ENCODE results near the gene SRGAP3. TPM values are rescaled to one million over a fixed set of nuclear protein-coding genes. Genes with fewer than 3 reads are reported as not detected.

SRGAP3 gene
- total RNA-seq, 1 donor from 2014 or later = 21.4 TPM

DNA sequence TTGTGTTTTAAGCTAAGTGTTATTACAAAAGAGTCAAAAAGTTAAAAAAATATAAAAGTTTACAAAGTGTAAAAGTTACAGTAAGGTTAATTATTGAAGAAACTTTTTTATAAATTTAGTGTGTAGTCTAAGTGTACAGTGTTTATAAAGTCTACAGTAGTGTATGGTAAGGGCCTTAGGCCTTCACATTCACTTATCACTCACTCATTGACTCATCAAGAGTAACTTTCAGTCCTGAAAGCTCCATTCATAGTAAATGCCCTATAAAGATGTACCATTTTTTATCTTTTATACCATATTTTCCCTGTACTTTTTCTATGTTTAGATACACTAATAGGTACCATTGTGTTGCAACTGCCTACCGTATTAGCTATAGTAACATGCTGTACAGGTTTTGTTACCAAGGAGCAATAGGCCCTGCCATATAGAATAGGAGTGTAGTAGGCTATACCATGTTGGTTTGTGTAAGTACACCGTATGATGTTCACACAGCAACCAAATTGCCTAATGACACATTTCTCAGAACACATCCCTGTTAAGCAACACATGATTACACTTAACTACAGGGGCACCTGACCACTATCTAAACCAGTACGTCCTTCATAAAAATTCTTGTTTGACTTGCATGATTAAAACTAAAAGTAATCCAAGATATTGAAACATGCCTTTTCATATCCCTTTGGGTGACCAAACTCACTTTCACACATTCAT, 303.4 kb downstream of the SRGAP3 start:
- H3K27me3 Mint-ChIP-seq = no peaks in the 10 kb centered on the region
- no peak overlapping the region for H3K4me3 Mint-ChIP-seq (ENCODE audit: low read depth)
- H3K27ac Mint-ChIP-seq = no peak overlapping the region
- peaks cover 17% of the 10 kb centered on the region for H3K9me3 Mint-ChIP-seq (ENCODE audit: low read depth)
- H3K36me3 Mint-ChIP-seq (ENCODE audit: insufficient read depth) = peaks cover 19% of the 10 kb centered on the region
- DNase-seq (ENCODE audit: low spot score, unreplicated experiment) = no peak
- TF ChIP-seq, protein P1, sequence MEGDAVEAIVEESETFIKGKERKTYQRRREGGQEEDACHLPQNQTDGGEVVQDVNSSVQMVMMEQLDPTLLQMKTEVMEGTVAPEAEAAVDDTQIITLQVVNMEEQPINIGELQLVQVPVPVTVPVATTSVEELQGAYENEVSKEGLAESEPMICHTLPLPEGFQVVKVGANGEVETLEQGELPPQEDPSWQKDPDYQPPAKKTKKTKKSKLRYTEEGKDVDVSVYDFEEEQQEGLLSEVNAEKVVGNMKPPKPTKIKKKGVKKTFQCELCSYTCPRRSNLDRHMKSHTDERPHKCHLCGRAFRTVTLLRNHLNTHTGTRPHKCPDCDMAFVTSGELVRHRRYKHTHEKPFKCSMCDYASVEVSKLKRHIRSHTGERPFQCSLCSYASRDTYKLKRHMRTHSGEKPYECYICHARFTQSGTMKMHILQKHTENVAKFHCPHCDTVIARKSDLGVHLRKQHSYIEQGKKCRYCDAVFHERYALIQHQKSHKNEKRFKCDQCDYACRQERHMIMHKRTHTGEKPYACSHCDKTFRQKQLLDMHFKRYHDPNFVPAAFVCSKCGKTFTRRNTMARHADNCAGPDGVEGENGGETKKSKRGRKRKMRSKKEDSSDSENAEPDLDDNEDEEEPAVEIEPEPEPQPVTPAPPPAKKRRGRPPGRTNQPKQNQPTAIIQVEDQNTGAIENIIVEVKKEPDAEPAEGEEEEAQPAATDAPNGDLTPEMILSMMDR (IDR thresholded peaks at IDR 0.05; ENCODE audit: unreplicated experiment) = no peak
- no peaks in the 10 kb centered on the region for H3K4me1 Mint-ChIP-seq (ENCODE audit: low read depth)

DNA sequence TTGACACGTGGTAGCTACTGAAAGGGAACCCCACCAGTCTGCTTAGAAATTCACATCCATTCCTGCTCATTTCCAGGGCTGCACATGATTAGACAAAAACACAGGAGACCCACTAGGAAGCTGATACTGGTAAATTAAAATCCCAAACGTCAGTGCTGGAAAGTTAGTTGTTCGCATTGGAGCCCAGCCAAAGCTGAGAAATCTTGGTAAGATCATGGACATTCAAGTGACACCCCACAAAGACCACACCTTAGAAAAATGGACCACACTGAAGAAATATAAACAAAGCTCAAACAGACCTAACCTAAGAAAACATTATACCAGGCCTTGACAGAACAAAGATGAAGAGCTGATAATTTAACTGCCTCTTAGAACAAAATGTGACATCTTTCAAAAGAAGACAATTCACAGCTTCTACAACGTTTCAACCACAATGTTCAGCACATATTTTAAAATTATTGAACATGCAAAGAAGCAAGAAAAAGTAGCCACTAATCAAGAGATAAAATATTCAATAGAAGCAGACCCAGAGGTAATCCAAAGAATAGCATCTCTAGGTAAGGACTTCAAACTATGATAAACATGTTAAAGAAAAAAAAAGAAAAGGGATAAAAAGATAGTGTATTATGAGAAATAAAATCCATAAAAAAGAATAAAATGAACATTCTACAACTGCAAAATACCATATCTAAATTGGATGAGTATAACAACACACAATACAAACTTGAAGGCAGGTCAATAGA, 306.5 kb downstream of the SRGAP3 start:
- Mint-ChIP-seq H3K27ac (no peak overlapping the region), H3K27me3 (no peaks in the 10 kb centered on the region), H3K9me3 (ENCODE audit: low read depth) (peaks cover 17% of the 10 kb centered on the region), H3K36me3 (ENCODE audit: insufficient read depth) (peaks cover 22% of the 10 kb centered on the region), H3K4me1 (ENCODE audit: low read depth) (no peaks in the 10 kb centered on the region), H3K4me3 (ENCODE audit: low read depth) (no peak overlapping the region)
- TF ChIP-seq, protein P1 (IDR thresholded peaks at IDR 0.05; ENCODE audit: unreplicated experiment) = no peak
- DNase-seq (ENCODE audit: low spot score, unreplicated experiment) = no peak

- H3K9me3 Mint-ChIP-seq (ENCODE audit: low read depth) = peaks cover 17% of the 10 kb centered on the region
- H3K27me3 Mint-ChIP-seq = no peaks in the 10 kb centered on the region
- no peaks in the 10 kb centered on the region for H3K4me1 Mint-ChIP-seq (ENCODE audit: low read depth)
- no peak overlapping the region for H3K27ac Mint-ChIP-seq
- DNase-seq (ENCODE audit: low spot score, unreplicated experiment) = no peak
- peaks cover 22% of the 10 kb centered on the region for H3K36me3 Mint-ChIP-seq (ENCODE audit: insufficient read depth)
- TF ChIP-seq, protein P1 (IDR thresholded peaks at IDR 0.05; ENCODE audit: unreplicated experiment) = no peak
- no peak overlapping the region for H3K4me3 Mint-ChIP-seq (ENCODE audit: low read depth)
These were observed 307.3 kb downstream of the SRGAP3 start for GRCh38 chr3:8942115-8942514.

GRCh38 chr3:8938021-8938420, 311.4 kb downstream of the SRGAP3 start:
- DNase-seq (ENCODE audit: low spot score, unreplicated experiment) = no peak
- Mint-ChIP-seq H3K9me3 (ENCODE audit: low read depth) (peaks cover 4% of the 10 kb centered on the region), H3K36me3 (ENCODE audit: insufficient read depth) (peaks cover 9% of the 10 kb centered on the region), H3K27ac (no peak overlapping the region), H3K4me1 (ENCODE audit: low read depth) (no peaks in the 10 kb centered on the region), H3K4me3 (ENCODE audit: low read depth) (no peak overlapping the region), H3K27me3 (no peaks in the 10 kb centered on the region)
- TF ChIP-seq, protein P1 (IDR thresholded peaks at IDR 0.05; ENCODE audit: unreplicated experiment) = peak; percentile 45

GRCh38 chr3:8937064-8938020, 312.1 kb downstream of the SRGAP3 start:
- TF ChIP-seq, protein P1 (IDR thresholded peaks at IDR 0.05; ENCODE audit: unreplicated experiment) = no peak
- Mint-ChIP-seq H3K4me3 (ENCODE audit: low read depth) (no peak overlapping the region), H3K4me1 (ENCODE audit: low read depth) (no peaks in the 10 kb centered on the region), H3K27ac (no peak overlapping the region), H3K36me3 (ENCODE audit: insufficient read depth) (peaks cover 3% of the 10 kb centered on the region), H3K9me3 (ENCODE audit: low read depth) (no peaks in the 10 kb centered on the region), H3K27me3 (no peaks in the 10 kb centered on the region)
- no peak for DNase-seq (ENCODE audit: low spot score, unreplicated experiment)
